Prostate gland (tissue), 2 donors: ENCODE results near the gene INAFM2. TPM values are rescaled to one million over a fixed set of nuclear protein-coding genes. Genes with fewer than 3 reads are reported as not detected.

Source experiments
- DNase-seq: peaks from one replicate; pipeline ENCODE4 v3.0.0-alpha.2; 2019; ENCODE audit warnings: low spot score
- H3K27ac ChIP-seq, 2 donors: fragments of 200-600 bp; sonication (generic); 2 replicates each; pipeline ENCODE4 v1.5.1; 2017 to 2019
- H3K27me3 ChIP-seq: fragments of 200-600 bp; sonication (generic); replicated peaks from 2 replicates; pipeline ENCODE4 v1.5.1; 2019; ENCODE audit not compliant: insufficient read depth
- H3K36me3 ChIP-seq, 2 donors: fragments of 200-600 bp; sonication (generic); 1 replicate in 1 of 2; 2 replicates in 1 of 2; pipeline versions ENCODE4 v1.5.1 to v1.8.1; 2017 to 2019
- H3K4me1 ChIP-seq: fragments of 200-600 bp; sonication (generic); replicated peaks from 2 replicates; pipeline ENCODE4 v1.5.1; 2019
- H3K4me3 ChIP-seq, 2 donors: fragments of 200-600 bp; sonication (generic); 2 replicates each; pipeline ENCODE4 v1.5.1; 2017 to 2019
- H3K9me3 ChIP-seq: fragments of 200-600 bp; sonication (generic); 2 replicates; pipeline ENCODE4 v1.5.1; 2017
- POLR2A ChIP-seq: fragments of 450-650 bp; IDR thresholded peaks from one replicate; pipeline ENCODE4 v1.6.1; 2016; ENCODE audit warnings: antibody characterized with exemption, mild to moderate bottlenecking
- POLR2AphosphoS5 ChIP-seq: sonication (generic); formaldehyde crosslinking; IDR thresholded peaks from one replicate; pipeline ENCODE4 v1.6.1; 2017; ENCODE audit warnings: antibody characterized with exemption
- WGBS: methylation state at CpG from one replicate; pipeline ENCODE4 v1.1.5; 2018; 5-methylcytosine and 5-hydroxymethylcytosine counted together
- intact Hi-C: fragments of 100-400 bp; cut with DNase I; formaldehyde crosslinking; loops from one replicate; pipeline ENCODE4 v1.14.2; 2022
- total RNA-seq, 2 donors: library from RNA; depleted of rRNA; stranded (reverse); fragments of >200 nt; gene quantifications; one replicate each; pipeline ENCODE4 v1.1.0, GENCODE V29; 2016
- TF ChIP-seq, protein P1 (sequence below), 4 experiments: fragments of 200-600 bp in 2 of 4; fragments of 450-650 bp in 2 of 4; sonication (generic) in 2 of 4; IDR thresholded peaks; 1 replicate in 3 of 4; 2 replicates in 1 of 4; pipeline ENCODE4 v1.5.1; 2016 to 2019; ENCODE audit warnings: antibody characterized with exemption in 4 of 4, mild to moderate bottlenecking in 2 of 4, moderate library complexity in 2 of 4

The INAFM2 gene
- total RNA-seq, 2 donors from 2014 or later = 18.7 to 24.3 TPM

DNA sequence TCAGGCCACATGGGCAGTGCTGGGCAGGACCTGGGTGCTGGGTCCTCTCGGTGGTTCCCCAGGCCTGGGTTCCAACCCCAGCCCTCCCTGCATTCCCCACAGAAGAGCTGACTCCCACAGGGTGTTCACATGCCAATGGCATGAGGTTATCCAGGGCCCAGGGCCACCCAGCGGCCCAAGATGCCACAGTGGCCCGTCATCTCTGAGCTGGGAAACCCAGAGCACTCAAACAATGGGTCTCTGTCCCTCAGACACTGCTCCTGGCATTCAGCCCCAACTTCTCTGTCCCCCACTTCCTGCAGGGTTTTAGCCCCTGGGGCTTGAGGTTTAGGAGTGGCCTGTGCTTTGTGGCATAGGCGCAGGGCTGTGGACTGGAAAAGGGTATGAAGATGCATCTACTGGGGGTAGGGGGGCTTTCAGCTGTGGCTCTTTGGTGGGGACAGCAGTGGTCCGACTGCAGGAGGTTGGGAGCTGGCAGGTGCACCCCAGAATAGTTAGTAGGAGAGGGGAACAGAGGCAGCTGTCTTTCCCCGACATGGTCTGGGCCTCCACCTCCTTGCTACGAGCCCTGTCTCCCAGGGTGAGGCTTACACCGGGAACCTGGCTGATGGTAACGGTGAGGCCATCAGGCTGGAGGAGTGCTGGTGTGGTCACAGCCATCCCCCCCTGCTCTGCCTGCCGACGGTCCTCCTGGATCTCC, 15.6 kb downstream of the INAFM2 start:
- no peak for DNase-seq
- peak overlapping the region; percentile 28 to 40 for H3K4me3 ChIP-seq
- intact Hi-C loops = loop anchor here (5.0 kb wide), 1 partner anchor 62 kb away; no protein-coding TSS in a partner anchor
- TF ChIP-seq POLR2AphosphoS5 (no peak), POLR2A (no peak)
- TF ChIP-seq, protein P1, sequence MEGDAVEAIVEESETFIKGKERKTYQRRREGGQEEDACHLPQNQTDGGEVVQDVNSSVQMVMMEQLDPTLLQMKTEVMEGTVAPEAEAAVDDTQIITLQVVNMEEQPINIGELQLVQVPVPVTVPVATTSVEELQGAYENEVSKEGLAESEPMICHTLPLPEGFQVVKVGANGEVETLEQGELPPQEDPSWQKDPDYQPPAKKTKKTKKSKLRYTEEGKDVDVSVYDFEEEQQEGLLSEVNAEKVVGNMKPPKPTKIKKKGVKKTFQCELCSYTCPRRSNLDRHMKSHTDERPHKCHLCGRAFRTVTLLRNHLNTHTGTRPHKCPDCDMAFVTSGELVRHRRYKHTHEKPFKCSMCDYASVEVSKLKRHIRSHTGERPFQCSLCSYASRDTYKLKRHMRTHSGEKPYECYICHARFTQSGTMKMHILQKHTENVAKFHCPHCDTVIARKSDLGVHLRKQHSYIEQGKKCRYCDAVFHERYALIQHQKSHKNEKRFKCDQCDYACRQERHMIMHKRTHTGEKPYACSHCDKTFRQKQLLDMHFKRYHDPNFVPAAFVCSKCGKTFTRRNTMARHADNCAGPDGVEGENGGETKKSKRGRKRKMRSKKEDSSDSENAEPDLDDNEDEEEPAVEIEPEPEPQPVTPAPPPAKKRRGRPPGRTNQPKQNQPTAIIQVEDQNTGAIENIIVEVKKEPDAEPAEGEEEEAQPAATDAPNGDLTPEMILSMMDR (IDR thresholded peaks at IDR 0.05) = no peak
- no peaks in the 10 kb centered on the region for H3K9me3 ChIP-seq
- H3K4me1 ChIP-seq = peaks cover 20% of the 10 kb centered on the region
- no peaks in the 10 kb centered on the region for H3K36me3 ChIP-seq
- peak overlapping the region; percentile 88 to 93 for H3K27ac ChIP-seq
- no peaks in the 10 kb centered on the region for H3K27me3 ChIP-seq
- 58% methylated on average over 11 of the region's 11 CpGs for WGBS

DNA sequence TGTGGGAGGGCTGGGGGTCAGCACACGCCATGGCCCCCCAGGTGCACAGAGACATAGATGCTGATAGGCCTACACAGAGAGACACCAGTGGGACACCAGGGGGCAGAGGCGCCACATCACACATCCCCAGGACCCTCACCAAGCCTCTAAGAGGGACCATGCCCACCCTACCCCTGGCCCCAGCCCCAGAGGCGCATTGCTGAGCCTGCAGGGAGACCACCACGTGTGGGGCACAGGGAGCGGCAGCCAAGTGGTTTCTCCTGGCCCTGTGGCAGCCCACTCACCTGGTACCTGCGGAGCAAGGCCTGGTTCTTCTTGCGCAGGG, 16.1 kb downstream of the INAFM2 start:
- H3K36me3 ChIP-seq = no peaks in the 10 kb centered on the region
- H3K4me1 ChIP-seq = peaks cover 20% of the 10 kb centered on the region
- H3K27ac ChIP-seq = peak overlapping the region; percentile 88 to 93
- H3K4me3 ChIP-seq = peak overlapping the region; percentile 28 to 40
- intact Hi-C loops = loop anchor here (5.0 kb wide), 1 partner anchor 62 kb away; no protein-coding TSS in a partner anchor
- TF ChIP-seq POLR2AphosphoS5 (no peak), POLR2A (no peak)
- TF ChIP-seq, protein P1 (IDR thresholded peaks at IDR 0.05) = no peak
- no peaks in the 10 kb centered on the region for H3K27me3 ChIP-seq
- no peaks in the 10 kb centered on the region for H3K9me3 ChIP-seq
- DNase-seq = no peak
- WGBS = 72% methylated on average over 7 of the region's 7 CpGs

DNA sequence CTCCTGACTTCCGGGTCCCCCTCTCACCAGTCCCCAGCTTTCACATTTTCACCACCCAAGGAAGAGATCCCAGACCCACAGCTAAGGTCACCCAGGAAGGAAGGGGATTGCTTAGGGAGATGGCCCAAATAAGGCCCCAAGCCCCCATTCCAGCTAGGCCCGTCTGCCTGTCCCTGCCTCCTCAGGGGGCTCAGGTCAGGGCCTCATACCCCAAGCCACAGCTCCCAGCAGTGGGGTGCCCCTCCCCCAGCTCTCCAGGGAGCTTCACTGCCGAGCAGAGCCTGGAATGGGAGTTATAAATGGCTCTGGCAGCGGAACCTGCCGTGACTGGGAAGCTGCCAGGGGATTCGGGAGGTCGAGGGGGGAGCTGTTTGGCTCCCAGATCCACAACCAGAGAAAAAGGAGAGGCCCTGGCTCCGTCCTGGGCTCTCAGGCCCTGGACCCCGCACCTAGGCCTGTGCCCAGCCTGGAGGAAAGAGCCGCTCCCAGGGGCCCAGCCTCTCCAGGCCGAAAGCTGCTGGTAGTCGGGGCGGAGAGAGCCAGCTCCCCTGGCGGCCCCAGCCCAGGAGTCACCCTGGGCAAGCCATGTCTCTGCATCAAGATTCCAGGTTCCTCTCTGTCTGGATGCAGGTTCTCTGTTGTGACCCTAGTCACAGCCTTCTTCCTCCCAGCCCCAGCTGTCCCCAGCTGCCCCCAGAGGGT, 16.7 kb downstream of the INAFM2 start:
- peak overlapping the region; percentile 28 to 40 for H3K4me3 ChIP-seq
- H3K4me1 ChIP-seq = peaks cover 20% of the 10 kb centered on the region
- TF ChIP-seq POLR2A (no peak), POLR2AphosphoS5 (peak; percentile 67)
- TF ChIP-seq, protein P1 (IDR thresholded peaks at IDR 0.05) = no peak
- no peaks in the 10 kb centered on the region for H3K9me3 ChIP-seq
- intact Hi-C loops = loop anchor here (2.0 to 5.0 kb wide), 2 partner anchors 17 to 67 kb away; partner anchors contain the start of genes INAFM2 and IVD
- WGBS = 15% methylated on average over 14 of the region's 14 CpGs
- no peaks in the 10 kb centered on the region for H3K36me3 ChIP-seq
- H3K27ac ChIP-seq = peak overlapping the region; percentile 88 to 93
- peak; percentile 69 for DNase-seq
- no peaks in the 10 kb centered on the region for H3K27me3 ChIP-seq

DNA sequence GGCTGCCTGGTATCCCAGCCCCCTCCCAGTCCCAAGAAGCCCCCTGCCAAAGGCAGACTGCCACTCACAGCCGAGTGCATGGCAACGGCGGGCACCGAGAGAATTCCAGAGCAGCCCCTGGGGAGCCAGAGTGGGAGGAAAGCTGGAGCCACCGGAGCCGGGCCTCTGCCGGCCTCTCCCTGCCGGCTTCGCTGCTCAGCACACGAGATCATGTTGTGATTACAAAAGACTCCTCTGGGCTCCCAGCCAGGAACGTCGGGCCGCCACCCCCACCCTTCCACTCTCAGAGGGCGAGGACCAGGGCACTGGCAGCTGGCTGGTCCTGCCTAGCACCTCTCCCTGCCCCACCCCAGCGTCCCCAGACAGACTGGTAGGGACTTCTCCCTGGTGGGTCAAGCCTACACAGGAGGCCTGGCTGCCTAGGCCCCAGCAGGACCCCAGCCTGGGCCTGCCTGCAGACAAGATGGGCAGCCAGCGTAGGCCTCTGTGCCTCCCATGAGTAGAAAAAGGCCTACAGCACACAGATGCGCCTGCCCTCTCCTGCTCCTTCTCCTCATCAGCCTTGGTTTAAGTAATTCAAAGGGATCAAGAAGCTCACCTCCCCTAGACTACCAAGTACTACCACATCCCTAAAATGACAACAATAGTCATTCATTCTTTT, 17.4 kb downstream of the INAFM2 start, which contains the start of gene CCDC9B:
TSS of gene CCDC9B (minus strand) at position 200 of the 661 bp plus-strand sequence. CDS start at position 80, 120 bp downstream.
- peak within 1 kb of the TSS; percentile 28 to 40 for H3K4me3 ChIP-seq
- no peaks in the 10 kb centered on the region for H3K27me3 ChIP-seq
- TF ChIP-seq POLR2AphosphoS5 (peak; percentile 82), POLR2A (peak; percentile 62)
- TF ChIP-seq, protein P1 (IDR thresholded peaks at IDR 0.05) = peak in 2 of 4 experiments; percentile 2 to 12
- intact Hi-C loops = loop anchor here (2.0 to 5.0 kb wide), 2 partner anchors 18 to 66 kb away; partner anchors contain the start of genes INAFM2 and IVD
- H3K9me3 ChIP-seq = no peaks in the 10 kb centered on the region
- H3K4me1 ChIP-seq = peaks cover 20% of the 10 kb centered on the region
- 15% methylated on average over 13 of the region's 17 CpGs for WGBS
- peak within 1 kb of the TSS; percentile 88 to 93 for H3K27ac ChIP-seq
- no peaks in the 10 kb centered on the region for H3K36me3 ChIP-seq
- peak; percentile 90 for DNase-seq
